ENCODE results near the gene SP9.
"Not testable (repeated sequence)": the region's sequence is repeated elsewhere in the genome, so short reads cannot be mapped to it uniquely, and the experiment has no call there.

Gene SP9

GRCh38 chr2:174344716-174345461 is 10.1 kb downstream of the SP9 start:
- no peak for DNase-seq

DNA sequence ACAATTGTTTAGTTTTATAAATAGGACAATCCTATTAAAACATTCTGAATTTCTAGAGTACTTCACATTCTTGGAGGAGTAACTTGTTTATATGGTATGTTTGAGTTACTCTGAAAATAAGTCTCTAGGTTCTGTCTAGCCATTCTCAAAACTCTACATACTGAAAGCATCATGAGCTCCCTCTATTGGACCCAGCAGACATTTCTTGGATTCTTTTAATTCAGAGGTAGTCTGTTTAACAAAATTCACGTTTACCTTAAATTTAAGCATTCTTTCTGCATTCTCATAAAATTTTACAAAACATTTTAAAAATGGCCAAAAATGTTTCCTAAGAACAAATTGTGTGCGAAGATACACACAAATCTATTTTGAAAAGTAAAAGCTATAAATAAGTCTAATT is 15.3 kb downstream of the SP9 start:
- DNase-seq: no peak

DNA sequence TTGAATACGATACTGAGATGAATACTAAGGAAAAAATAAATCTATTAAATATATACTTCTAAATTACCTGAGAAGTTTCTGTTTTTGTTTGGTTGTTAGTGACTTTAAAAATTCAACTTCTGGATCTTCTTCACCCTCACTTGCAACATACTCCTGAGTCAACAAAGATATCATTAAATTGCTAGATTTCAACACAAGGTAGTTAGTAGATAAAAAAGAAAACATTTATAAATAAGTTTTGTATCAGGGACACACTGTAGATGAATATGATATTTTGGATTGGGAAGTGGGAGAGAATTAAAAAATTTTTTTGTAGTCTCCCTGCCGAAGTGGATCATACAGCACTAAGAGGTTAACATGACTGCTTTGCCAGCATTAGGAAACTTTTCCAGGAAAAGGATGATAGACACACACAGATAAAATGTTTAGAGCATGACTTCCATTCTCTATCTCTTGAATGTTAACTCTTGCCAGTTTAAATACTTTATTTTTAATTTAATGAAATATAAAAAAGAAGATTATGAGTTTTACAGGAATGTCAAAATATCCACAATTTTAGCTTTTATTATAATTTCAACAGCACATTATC is 15.9 kb downstream of the SP9 start:
- DNase-seq: no peak

DNA sequence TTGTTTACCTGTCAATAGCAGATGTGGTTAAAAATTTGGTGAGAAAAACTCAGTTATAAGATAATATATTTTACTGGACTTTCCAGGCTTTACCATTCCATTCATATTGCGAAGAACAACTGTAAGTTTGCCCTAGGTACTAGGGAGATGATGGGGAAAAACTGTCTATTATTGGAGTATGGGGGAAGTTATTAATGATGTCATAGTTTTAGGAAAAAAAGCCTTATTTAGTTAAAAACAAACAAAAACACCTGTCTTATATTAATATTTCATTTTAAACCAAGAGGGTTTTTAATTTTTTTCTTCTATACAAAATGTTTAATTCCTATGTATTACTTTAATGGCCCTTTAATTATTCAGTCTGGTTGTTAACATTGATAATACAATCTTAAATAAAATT is 18.2 kb downstream of the SP9 start:
- DNase-seq: no peak

GRCh38 chr2:174356347-174356746 is 21.6 kb downstream of the SP9 start:
- no peak for DNase-seq

- DNase-seq: not testable (repeated sequence)
Observed at GRCh38 chr2:174359663-174360062, 24.9 kb downstream of the SP9 start.

- DNase-seq: no peak
Observed at GRCh38 chr2:174362949-174363348, 28.2 kb downstream of the SP9 start.

- not testable (repeated sequence) for DNase-seq
Observed at GRCh38 chr2:174363492-174364225, 28.9 kb downstream of the SP9 start.

- DNase-seq: no peak
Observed at GRCh38 chr2:174364628-174365027, 29.9 kb downstream of the SP9 start.

DNA sequence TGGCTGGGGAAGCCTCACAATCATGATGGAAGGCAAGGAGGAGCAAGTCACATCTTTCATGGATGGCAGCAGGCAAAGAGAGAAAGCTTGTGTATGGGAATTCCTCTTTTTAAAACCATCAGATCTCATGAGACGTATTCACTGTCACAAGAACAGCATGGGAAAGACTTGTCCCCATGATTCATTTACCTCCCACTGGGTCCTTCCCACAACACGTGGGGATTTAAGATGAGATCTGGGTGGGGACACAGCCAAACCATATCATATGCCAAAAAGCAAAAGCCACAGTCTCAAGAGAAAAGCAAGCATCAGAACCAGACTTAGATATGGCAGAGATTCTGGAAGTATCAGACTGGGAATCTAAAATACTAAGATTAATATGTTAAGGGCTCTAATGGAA is 30.8 kb downstream of the SP9 start:
- no peak for DNase-seq

DNA sequence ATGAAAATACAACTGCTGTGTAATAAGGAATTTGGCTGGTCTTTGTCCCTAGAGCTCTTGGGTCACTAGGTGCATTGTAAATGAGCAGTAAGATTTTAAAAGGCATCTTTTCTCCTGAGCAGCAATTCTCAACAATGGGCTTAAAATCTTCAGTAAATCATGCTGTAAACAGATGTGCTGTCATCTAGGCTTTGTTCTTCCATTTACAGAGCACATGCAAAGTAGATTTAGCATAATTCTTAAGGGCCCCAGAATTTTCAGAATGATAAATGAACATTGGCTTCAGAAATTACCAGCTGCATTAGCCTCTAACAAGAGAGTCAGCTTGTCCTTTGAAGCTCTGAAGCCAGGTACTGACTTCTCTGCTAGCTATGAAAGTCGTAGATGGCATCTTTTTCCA is 33.9 kb downstream of the SP9 start:
- no peak for DNase-seq

DNA sequence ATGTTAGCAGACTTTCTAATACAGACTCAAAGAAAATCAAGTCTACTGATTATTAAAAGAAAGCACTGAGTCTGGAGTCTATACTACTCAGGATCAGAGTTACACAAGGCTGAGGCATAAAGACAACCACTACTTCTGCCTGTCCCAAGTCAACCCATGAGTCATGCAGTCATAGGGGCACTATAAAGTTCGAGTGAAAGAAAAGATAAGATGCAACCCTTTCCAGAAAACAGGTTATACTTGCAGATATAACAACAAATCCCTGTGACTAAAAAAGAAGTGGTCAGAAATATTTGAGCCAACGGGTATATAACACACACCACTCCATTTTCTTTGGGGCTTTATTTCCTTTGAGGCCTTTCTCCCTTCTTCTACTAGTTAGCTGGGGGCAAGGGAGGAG is 42.2 kb downstream of the SP9 start:
- no peak for DNase-seq

- no peak for DNase-seq
Observed at GRCh38 chr2:174383796-174384195, 49.0 kb downstream of the SP9 start.

GRCh38 chr2:174385201-174385600 is 50.4 kb downstream of the SP9 start:
- DNase-seq: no peak
